H9 (cell line): ENCODE data around the gene NUFIP2. TPM values are rescaled to one million over a fixed set of nuclear protein-coding genes. Genes with fewer than 3 reads are reported as not detected.

Source experiments
- DNase-seq: peaks from one replicate; pipeline ENCODE4 v3.0.0-alpha.2; 2017
- H2AFZ ChIP-seq: one replicate; pipeline ENCODE4 v1.6.1; 2013; ENCODE audit warnings: mild to moderate bottlenecking, low read length, control low read depth, moderate library complexity
- H2AK5ac ChIP-seq: 2 replicates; pipeline ENCODE4 v1.6.1; 2013; ENCODE audit warnings: low read length, control low read depth, mixed read lengths; ENCODE audit not compliant: insufficient read length
- H2BK120ac ChIP-seq: one replicate; pipeline ENCODE4 v1.6.1; 2013; ENCODE audit warnings: low read depth, mild to moderate bottlenecking, low read length, control low read depth, inconsistent platforms; ENCODE audit not compliant: poor library complexity, severe bottlenecking
- H2BK12ac ChIP-seq: 2 replicates; pipeline ENCODE4 v1.6.1; 2013; ENCODE audit warnings: low read length, control low read depth, mixed read lengths, low read depth; ENCODE audit not compliant: insufficient read length
- H2BK15ac ChIP-seq: 2 replicates; pipeline ENCODE4 v1.6.1; 2013; ENCODE audit warnings: low read depth, low read length, control low read depth
- H2BK20ac ChIP-seq: one replicate; pipeline ENCODE4 v1.6.1; 2013; ENCODE audit warnings: low read depth, mild to moderate bottlenecking, low read length, control low read depth, inconsistent platforms; ENCODE audit not compliant: poor library complexity, severe bottlenecking
- H2BK5ac ChIP-seq: 2 replicates; pipeline ENCODE4 v1.6.1; 2013; ENCODE audit warnings: low read length, control low read depth, mixed read lengths; ENCODE audit not compliant: insufficient read length
- H3K14ac ChIP-seq: 2 replicates; pipeline ENCODE4 v1.6.1; 2013; ENCODE audit warnings: low read length, control low read depth; ENCODE audit not compliant: insufficient read depth
- H3K18ac ChIP-seq: 2 replicates; pipeline ENCODE4 v1.6.1; 2013; ENCODE audit warnings: low read depth, mild to moderate bottlenecking, mixed read lengths, low read length, control low read depth; ENCODE audit not compliant: insufficient read length
- H3K23ac ChIP-seq: 2 replicates; pipeline ENCODE4 v1.6.1; 2013; ENCODE audit warnings: low read length, control low read depth, mixed read lengths, low read depth; ENCODE audit not compliant: insufficient read length
- H3K23me2 ChIP-seq: 2 replicates; pipeline ENCODE4 v1.6.1; 2013; ENCODE audit warnings: low read depth, mild to moderate bottlenecking, mixed read lengths, low read length, control low read depth; ENCODE audit not compliant: insufficient read length, poor library complexity, severe bottlenecking
- H3K27ac ChIP-seq: 2 replicates; pipeline ENCODE4 v1.5.1; 2013; ENCODE audit warnings: low read length, control low read depth, mixed read lengths, low read depth; ENCODE audit not compliant: insufficient read length
- H3K27me3 ChIP-seq: 2 replicates; pipeline ENCODE4 v1.6.1; 2013; ENCODE audit warnings: low read length, control low read depth, inconsistent platforms; ENCODE audit not compliant: insufficient read depth
- H3K4ac ChIP-seq: 2 replicates; pipeline ENCODE4 v1.6.1; 2013; ENCODE audit warnings: low read depth, mild to moderate bottlenecking, control low read depth, inconsistent platforms, low read length, moderate library complexity
- H3K4me1 ChIP-seq: 2 replicates; pipeline ENCODE4 v1.6.1; 2013; ENCODE audit warnings: low read length, control low read depth, inconsistent platforms; ENCODE audit not compliant: insufficient read depth
- H3K4me2 ChIP-seq: 2 replicates; pipeline ENCODE4 v1.6.1; 2013; ENCODE audit warnings: low read length, control low read depth, mixed read lengths; ENCODE audit not compliant: insufficient read length, insufficient read depth
- H3K56ac ChIP-seq: 2 replicates; pipeline ENCODE4 v1.6.1; 2013; ENCODE audit warnings: low read depth, mild to moderate bottlenecking, mixed read lengths, low read length, control low read depth; ENCODE audit not compliant: insufficient read length
- H3K79me1 ChIP-seq: 2 replicates; pipeline ENCODE4 v1.6.1; 2013; ENCODE audit warnings: low read depth, mild to moderate bottlenecking, moderate library complexity, low read length, control low read depth, inconsistent platforms; ENCODE audit not compliant: insufficient read depth, poor library complexity, severe bottlenecking
- H3K79me2 ChIP-seq: 2 replicates; pipeline ENCODE4 v1.6.1; 2013; ENCODE audit warnings: low read length, control low read depth, inconsistent platforms; ENCODE audit not compliant: insufficient read depth
- H3K9ac ChIP-seq: 2 replicates; pipeline ENCODE4 v1.6.1; 2013; ENCODE audit warnings: low read length, control low read depth, mixed read lengths; ENCODE audit not compliant: insufficient read length; ENCODE audit errors: extremely low read depth
- H3K9me3 ChIP-seq: one replicate; pipeline ENCODE4 v1.6.1; 2013; ENCODE audit warnings: low read depth, low read length, inconsistent platforms; ENCODE audit not compliant: control insufficient read depth
- H3T11ph ChIP-seq: one replicate; pipeline ENCODE4 v1.6.1; 2013; ENCODE audit warnings: mild to moderate bottlenecking, low read length, control low read depth, inconsistent platforms
- H4K20me1 ChIP-seq: one replicate; pipeline ENCODE4 v1.6.1; 2013; ENCODE audit not compliant: control insufficient read depth, insufficient read length, insufficient read depth
- H4K5ac ChIP-seq: 2 replicates; pipeline ENCODE4 v1.6.1; 2013; ENCODE audit warnings: low read depth, mild to moderate bottlenecking, mixed read lengths, low read length, control low read depth; ENCODE audit not compliant: insufficient read length
- H4K8ac ChIP-seq: replicated peaks from 2 replicates; pipeline ENCODE4 v1.6.1; 2013; ENCODE audit warnings: low read length, control low read depth, mixed read lengths, low read depth; ENCODE audit not compliant: insufficient read length
- H4K91ac ChIP-seq: 2 replicates; pipeline ENCODE4 v1.6.1; 2013; ENCODE audit warnings: low read depth, mild to moderate bottlenecking, moderate library complexity, mixed read lengths, low read length, control low read depth; ENCODE audit not compliant: insufficient read length
- H3K27ac Mint-ChIP-seq, 3 experiments: 2 replicates in 2 of 3; 3 replicates in 1 of 3; pipeline ENCODE4 v1.8.0; 2020 to 2021; ENCODE audit warnings: mixed read lengths in 3 of 3, mild to moderate bottlenecking in 1 of 3, moderate library complexity in 1 of 3
- H3K27me3 Mint-ChIP-seq: 2 replicates; pipeline ENCODE4 v1.8.0; 2021; ENCODE audit warnings: low read depth, mild to moderate bottlenecking, moderate library complexity, mixed read lengths
- H3K36me3 Mint-ChIP-seq, 3 experiments: 2 replicates in 2 of 3; 3 replicates in 1 of 3; pipeline ENCODE4 v1.8.0; 2020 to 2021; ENCODE audit warnings: low read depth in 3 of 3, mixed read lengths in 3 of 3; ENCODE audit not compliant: insufficient read depth in 1 of 3
- H3K4me1 Mint-ChIP-seq, 2 experiments: 2 replicates each; pipeline ENCODE4 v1.8.0; 2020; ENCODE audit warnings: mixed read lengths in 2 of 2
- H3K4me3 Mint-ChIP-seq, 2 experiments: 2 replicates in 1 of 2; 3 replicates in 1 of 2; pipeline ENCODE4 v1.8.0; 2020 to 2021; ENCODE audit warnings: mild to moderate bottlenecking in 2 of 2, mixed read lengths in 2 of 2, moderate library complexity in 1 of 2
- H3K9me3 Mint-ChIP-seq, 2 experiments: 2 replicates in 1 of 2; 3 replicates in 1 of 2; pipeline ENCODE4 v1.8.0; 2020; ENCODE audit warnings: mild to moderate bottlenecking in 2 of 2, mixed read lengths in 2 of 2, moderate library complexity in 1 of 2
- CTCF ChIP-seq: fragments of 200-600 bp; sonication (generic); conservative IDR thresholded peaks from 3 replicates; pipeline ENCODE4 v1.8.0; 2021; ENCODE audit warnings: antibody characterized with exemption, mild to moderate bottlenecking
- WGBS: extraction: QIAGEN DNeasy Blood & Tissue Kit; methylation state at CpG from one replicate; pipeline ENCODE4 v1.1.7; 2013; ENCODE audit warnings: missing lambda C conversion rate, low lambda C conversion rate, mixed read lengths; ENCODE audit not compliant: insufficient read length; ENCODE audit errors: extremely low coverage; 5-methylcytosine and 5-hydroxymethylcytosine counted together
- total RNA-seq: library from RNA; stranded (reverse); gene quantifications from 2 replicates; pipeline ENCODE4 v1.2.1, GENCODE V29; 2021

Gene NUFIP2
- total RNA-seq, 1 experiment from 2014 or later, result 97.9 TPM

DNA sequence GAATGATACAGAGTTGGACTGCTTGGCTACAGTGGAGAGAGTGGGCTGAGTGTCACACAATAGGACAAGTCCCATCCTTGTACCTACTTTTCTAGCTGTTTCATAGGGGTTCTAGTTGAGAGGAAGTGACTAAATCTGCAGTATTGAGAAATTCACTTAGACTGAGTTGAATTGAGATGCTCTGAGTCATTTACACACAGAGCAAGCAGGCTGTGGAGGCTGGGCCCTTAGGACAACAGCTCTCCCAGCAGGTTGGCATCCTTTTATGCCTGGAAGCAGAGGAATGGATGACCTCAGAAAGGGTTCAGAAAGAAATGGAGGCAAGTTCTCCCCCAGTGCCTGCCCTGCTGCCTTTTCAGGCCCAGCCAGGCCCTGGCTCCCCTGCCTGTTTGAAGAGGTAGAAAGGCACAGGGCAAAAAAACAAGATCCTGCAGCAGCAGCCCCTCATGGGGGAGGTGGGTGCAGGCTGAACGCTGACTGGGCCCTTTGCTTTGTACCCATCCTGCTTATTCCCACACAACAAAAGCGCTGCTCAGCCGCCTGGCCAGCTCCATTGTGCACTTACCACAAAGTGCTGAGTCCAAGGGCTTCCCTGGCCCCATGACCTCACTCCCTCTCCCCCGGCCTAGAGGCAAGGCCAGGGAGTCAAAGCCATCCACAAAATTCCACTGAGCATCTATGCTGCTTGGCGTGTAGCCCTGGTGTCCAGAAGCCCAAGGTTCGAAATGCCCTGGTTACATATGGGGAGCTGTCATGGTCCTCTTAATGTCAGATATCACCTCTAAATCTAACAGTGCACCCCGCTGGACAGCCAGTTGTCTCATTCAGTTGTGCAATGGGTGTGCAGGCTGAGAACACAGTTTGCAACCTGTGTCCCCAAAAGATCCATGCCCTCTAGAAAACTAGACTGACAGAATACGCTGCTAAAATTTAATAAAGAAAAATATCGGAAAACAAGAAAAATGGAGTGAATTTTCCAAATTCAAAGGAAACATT is 52.7 kb downstream of the NUFIP2 start:
- H3K4me2 ChIP-seq, result no peak overlapping the region
- peak overlapping the region; percentile 62; the same call in 1 of the 2 replicates for H3K14ac ChIP-seq
- Mint-ChIP-seq H3K9me3 (peaks cover 0 to 4% of the 10 kb centered on the region in 2 experiments; a peak in 2 of 5 replicates), H3K27me3 (no peaks in the 10 kb centered on the region), H3K27ac (peak overlapping the region; percentile 79 to 91 (median 86); a peak in 6 of 7 replicates), H3K4me1 (peaks cover 32 to 37% of the 10 kb centered on the region in 2 experiments), H3K36me3 (no peaks in the 10 kb centered on the region), H3K4me3 (0 out of 5 replicates have a peak overlapping the region, but pooled peaks of 1 of the 2 experiments have one; percentile 39)
- H2AFZ ChIP-seq, result no peak overlapping the region
- H4K5ac ChIP-seq, result no peak overlapping the region
- H3K79me2 ChIP-seq, result no peaks in the 10 kb centered on the region
- no peak overlapping the region for H2BK12ac ChIP-seq
- H4K91ac ChIP-seq, result no peak overlapping the region
- H2BK20ac ChIP-seq, result no peak overlapping the region
- H2BK120ac ChIP-seq, result no peak overlapping the region
- no peak overlapping the region for H3K27ac ChIP-seq
- DNase-seq, result peak; percentile 77
- no peaks in the 10 kb centered on the region for H3K27me3 ChIP-seq
- TF ChIP-seq CTCF, result peak; percentile 26; the same call in 2 of the 3 replicates
- peaks cover 8% of the 10 kb centered on the region; the same call in 1 of the 2 replicates for H3K4me1 ChIP-seq
- WGBS, result no CpG with 5 or more reads among the region's 9 CpGs
- H4K8ac ChIP-seq, result no peak overlapping the region
- H3K79me1 ChIP-seq, result no peaks in the 10 kb centered on the region
- no peak overlapping the region for H3T11ph ChIP-seq
- H3K4ac ChIP-seq, result no peak overlapping the region
- no peak overlapping the region for H3K56ac ChIP-seq
- H3K18ac ChIP-seq, result peak overlapping the region; percentile 43
- H3K23ac ChIP-seq, result no peak overlapping the region
- H3K23me2 ChIP-seq, result no peaks in the 10 kb centered on the region
- no peak overlapping the region for H2BK15ac ChIP-seq
- no peak overlapping the region for H3K9ac ChIP-seq
- H2AK5ac ChIP-seq, result no peak overlapping the region
- no peaks in the 10 kb centered on the region for H4K20me1 ChIP-seq
- H3K9me3 ChIP-seq, result no peaks in the 10 kb centered on the region
- no peak overlapping the region for H2BK5ac ChIP-seq
